Measurements from ENCODE around the gene GPR141.

DNA sequence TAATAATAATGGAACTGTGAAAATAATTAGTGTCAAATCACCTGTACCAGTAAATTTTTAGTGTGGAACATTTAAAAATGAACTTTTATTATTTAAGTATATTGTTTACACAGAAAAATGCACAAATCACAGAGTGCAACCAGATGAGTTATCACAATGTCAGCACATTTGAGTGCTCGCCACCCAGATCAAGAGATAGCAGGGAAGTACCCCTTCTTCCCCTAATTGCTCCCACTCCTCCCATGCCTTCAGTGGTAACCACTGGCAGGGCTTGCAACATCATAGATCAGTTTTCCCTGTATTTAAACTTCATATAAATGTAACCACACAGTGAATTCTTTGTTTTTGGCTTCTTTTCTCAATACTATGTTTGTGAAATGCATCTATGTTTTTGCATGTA is 7.8 kb upstream of the GPR141 start:
- TF ChIP-seq, protein P1, sequence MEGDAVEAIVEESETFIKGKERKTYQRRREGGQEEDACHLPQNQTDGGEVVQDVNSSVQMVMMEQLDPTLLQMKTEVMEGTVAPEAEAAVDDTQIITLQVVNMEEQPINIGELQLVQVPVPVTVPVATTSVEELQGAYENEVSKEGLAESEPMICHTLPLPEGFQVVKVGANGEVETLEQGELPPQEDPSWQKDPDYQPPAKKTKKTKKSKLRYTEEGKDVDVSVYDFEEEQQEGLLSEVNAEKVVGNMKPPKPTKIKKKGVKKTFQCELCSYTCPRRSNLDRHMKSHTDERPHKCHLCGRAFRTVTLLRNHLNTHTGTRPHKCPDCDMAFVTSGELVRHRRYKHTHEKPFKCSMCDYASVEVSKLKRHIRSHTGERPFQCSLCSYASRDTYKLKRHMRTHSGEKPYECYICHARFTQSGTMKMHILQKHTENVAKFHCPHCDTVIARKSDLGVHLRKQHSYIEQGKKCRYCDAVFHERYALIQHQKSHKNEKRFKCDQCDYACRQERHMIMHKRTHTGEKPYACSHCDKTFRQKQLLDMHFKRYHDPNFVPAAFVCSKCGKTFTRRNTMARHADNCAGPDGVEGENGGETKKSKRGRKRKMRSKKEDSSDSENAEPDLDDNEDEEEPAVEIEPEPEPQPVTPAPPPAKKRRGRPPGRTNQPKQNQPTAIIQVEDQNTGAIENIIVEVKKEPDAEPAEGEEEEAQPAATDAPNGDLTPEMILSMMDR (conservative IDR thresholded peaks at IDR 0.05; ENCODE audit: low read length) = no peak
- no peak for TF ChIP-seq EZH2phosphoT487 (IDR thresholded peaks at IDR 0.05; ENCODE audit: borderline replicate concordance)
